KOPT-K1 (cell line): Measurements from ENCODE around the gene PTPRE.

Experiments
- H3K27ac ChIP-seq: fragments of 200-600 bp; sonication (generic); 2 replicates; pipeline ENCODE4 v1.5.1; 2016; ENCODE audit warnings: antibody characterized with exemption, mild to moderate bottlenecking, low read depth, low read length; ENCODE audit not compliant: poor library complexity, severe bottlenecking
- H3K36me3 ChIP-seq: fragments of 200-600 bp; sonication (generic); 2 replicates; pipeline ENCODE4 v1.5.1; 2017; ENCODE audit warnings: antibody characterized with exemption, mild to moderate bottlenecking, low read length, moderate library complexity; ENCODE audit not compliant: insufficient read depth
- H3K9me3 ChIP-seq: fragments of 200-600 bp; sonication (generic); 2 replicates; pipeline ENCODE4 v1.5.1; 2017; ENCODE audit warnings: antibody characterized with exemption, low read length, mild to moderate bottlenecking; ENCODE audit not compliant: insufficient read depth, poor library complexity, severe bottlenecking

The PTPRE gene

GRCh38 chr10:128062331-128062880, 155.5 kb downstream of the PTPRE start:
- Histone ChIP-seq H3K9me3 (no peaks in the 10 kb centered on the region), H3K36me3 (peaks cover 52% of the 10 kb centered on the region), H3K27ac (peak overlapping the region; percentile 69)

- peak overlapping the region; percentile 69 for H3K27ac ChIP-seq
- peaks cover 52% of the 10 kb centered on the region for H3K36me3 ChIP-seq
- H3K9me3 ChIP-seq: no peaks in the 10 kb centered on the region
Measured at GRCh38 chr10:128062881-128063563, 156.1 kb downstream of the PTPRE start.

- peak overlapping the region; percentile 69 for H3K27ac ChIP-seq
- no peaks in the 10 kb centered on the region for H3K9me3 ChIP-seq
- peaks cover 53% of the 10 kb centered on the region for H3K36me3 ChIP-seq
Measured at GRCh38 chr10:128063736-128064107, 156.8 kb downstream of the PTPRE start.

- no peaks in the 10 kb centered on the region for H3K9me3 ChIP-seq
- peaks cover 51% of the 10 kb centered on the region for H3K36me3 ChIP-seq
- H3K27ac ChIP-seq: peak overlapping the region; percentile 69
Measured at GRCh38 chr10:128064108-128064969, 157.4 kb downstream of the PTPRE start.

GRCh38 chr10:128064970-128065580, 158.2 kb downstream of the PTPRE start:
- Histone ChIP-seq H3K9me3 (no peaks in the 10 kb centered on the region), H3K36me3 (peaks cover 52% of the 10 kb centered on the region), H3K27ac (peak overlapping the region; percentile 69)

- peaks cover 52% of the 10 kb centered on the region for H3K36me3 ChIP-seq
- H3K9me3 ChIP-seq: no peaks in the 10 kb centered on the region
- H3K27ac ChIP-seq: no peak overlapping the region
Measured at GRCh38 chr10:128065881-128066534, 159.1 kb downstream of the PTPRE start.

- Histone ChIP-seq H3K36me3 (peaks cover 60% of the 10 kb centered on the region), H3K27ac (no peak overlapping the region), H3K9me3 (no peaks in the 10 kb centered on the region)
Measured at GRCh38 chr10:128066870-128067382, 160.0 kb downstream of the PTPRE start.

- peaks cover 67% of the 10 kb centered on the region for H3K36me3 ChIP-seq
- H3K27ac ChIP-seq: no peak overlapping the region
- H3K9me3 ChIP-seq: no peaks in the 10 kb centered on the region
Measured at GRCh38 chr10:128067691-128068397, 160.9 kb downstream of the PTPRE start.

- no peaks in the 10 kb centered on the region for H3K9me3 ChIP-seq
- H3K36me3 ChIP-seq: peaks cover 75% of the 10 kb centered on the region
- H3K27ac ChIP-seq: no peak overlapping the region
Measured at GRCh38 chr10:128068398-128069285, 161.7 kb downstream of the PTPRE start.

GRCh38 chr10:128069351-128070051, 162.6 kb downstream of the PTPRE start:
- peaks cover 7% of the 10 kb centered on the region for H3K9me3 ChIP-seq
- peaks cover 84% of the 10 kb centered on the region for H3K36me3 ChIP-seq
- H3K27ac ChIP-seq: no peak overlapping the region

GRCh38 chr10:128070161-128070560, 163.3 kb downstream of the PTPRE start:
- H3K9me3 ChIP-seq: peaks cover 12% of the 10 kb centered on the region
- H3K27ac ChIP-seq: no peak overlapping the region
- H3K36me3 ChIP-seq: peaks cover 90% of the 10 kb centered on the region

GRCh38 chr10:128070721-128071416, 164.0 kb downstream of the PTPRE start:
- Histone ChIP-seq H3K9me3 (peaks cover 12% of the 10 kb centered on the region), H3K27ac (no peak overlapping the region), H3K36me3 (peaks cover 89% of the 10 kb centered on the region)
